PC-9 (cell line): Measurements from ENCODE around the gene DDAH1.

Source experiments
- CTCF ChIP-seq: fragments of 200-600 bp; sonication (generic); conservative IDR thresholded peaks from 2 replicates; pipeline ENCODE4 v1.6.1; 2017; ENCODE audit warnings: mixed run types, antibody characterized with exemption, mild to moderate bottlenecking, moderate library complexity
- EZH2 ChIP-seq: fragments of 200-600 bp; sonication (generic); IDR thresholded peaks from 2 replicates; pipeline ENCODE4 v1.8.0; 2017; ENCODE audit warnings: antibody characterized with exemption, low read depth

GRCh38 chr1:85447006-85447943, 17.7 kb downstream of the DDAH1 start:
- TF ChIP-seq CTCF: no peak
- TF ChIP-seq EZH2: no peak
